Measurements from ENCODE around the gene AOAH.
A peak's percentile ranks its signal among the peaks of the same experiment; 100 is the strongest.

AOAH gene

GRCh38 chr7:36598054-36598674, 126.1 kb downstream of the AOAH start:
- 0 out of 3 replicates have a peak, but pooled peaks have one; percentile 36 for ATAC-seq
- TF ChIP-seq CSRNP3 (CRISPR knock-in tag; IDR thresholded peaks at IDR 0.05), result no peak
- no peak for TF ChIP-seq BACH2 (CRISPR knock-in tag; IDR thresholded peaks at IDR 0.05; ENCODE audit: borderline replicate concordance)
- TF ChIP-seq PPARA (CRISPR knock-in tag; IDR thresholded peaks at IDR 0.05; ENCODE audit: borderline replicate concordance), result no peak
- TF ChIP-seq OSR1 (CRISPR knock-in tag; IDR thresholded peaks at IDR 0.05), result no peak
- no peak for TF ChIP-seq ESRRG (CRISPR knock-in tag; IDR thresholded peaks at IDR 0.05)
- TF ChIP-seq ARNTL (CRISPR knock-in tag; IDR thresholded peaks at IDR 0.05; ENCODE audit: borderline replicate concordance, low read depth), result no peak
- no peak for TF ChIP-seq ZC3H10 (CRISPR knock-in tag; IDR thresholded peaks at IDR 0.05)
- no peak for TF ChIP-seq SNAI2 (CRISPR knock-in tag; IDR thresholded peaks at IDR 0.05)
- no peak for TF ChIP-seq CREB5 (CRISPR knock-in tag; IDR thresholded peaks at IDR 0.05; ENCODE audit: low read depth)
- no peak for TF ChIP-seq GLIS3 (CRISPR knock-in tag; IDR thresholded peaks at IDR 0.05)
- no peak for TF ChIP-seq TCF4 (CRISPR knock-in tag; IDR thresholded peaks at IDR 0.05; ENCODE audit: borderline replicate concordance)
- no peak for TF ChIP-seq PATZ1 (CRISPR knock-in tag; IDR thresholded peaks at IDR 0.05; ENCODE audit: borderline replicate concordance)
- TF ChIP-seq TOX (CRISPR knock-in tag; IDR thresholded peaks at IDR 0.05; ENCODE audit: borderline replicate concordance), result no peak
- no peak for TF ChIP-seq CSDC2 (CRISPR knock-in tag; IDR thresholded peaks at IDR 0.05)

- TF ChIP-seq ISL1 (CRISPR knock-in tag; IDR thresholded peaks at IDR 0.05), result no peak
- TF ChIP-seq CREB5 (CRISPR knock-in tag; IDR thresholded peaks at IDR 0.05; ENCODE audit: low read depth), result no peak
- TF ChIP-seq BACH2 (CRISPR knock-in tag; IDR thresholded peaks at IDR 0.05; ENCODE audit: borderline replicate concordance), result no peak
- TF ChIP-seq TSHZ2 (CRISPR knock-in tag; IDR thresholded peaks at IDR 0.05), result no peak
- TF ChIP-seq ZNF565 (CRISPR knock-in tag; conservative IDR thresholded peaks at IDR 0.05; ENCODE audit: low read depth), result no peak
- TF ChIP-seq ZNF8 (CRISPR knock-in tag; IDR thresholded peaks at IDR 0.05), result no peak
- no peak for TF ChIP-seq ZFP3 (CRISPR knock-in tag; IDR thresholded peaks at IDR 0.05)
- no peak for TF ChIP-seq PATZ1 (CRISPR knock-in tag; IDR thresholded peaks at IDR 0.05; ENCODE audit: borderline replicate concordance)
- TF ChIP-seq ESRRG (CRISPR knock-in tag; IDR thresholded peaks at IDR 0.05), result no peak
- TF ChIP-seq TOX (CRISPR knock-in tag; IDR thresholded peaks at IDR 0.05; ENCODE audit: borderline replicate concordance), result no peak
- TF ChIP-seq SNAI2 (CRISPR knock-in tag; IDR thresholded peaks at IDR 0.05), result no peak
- TF ChIP-seq CSDC2 (CRISPR knock-in tag; IDR thresholded peaks at IDR 0.05), result no peak
- TF ChIP-seq GLIS3 (CRISPR knock-in tag; IDR thresholded peaks at IDR 0.05), result no peak
- no peak for TF ChIP-seq ZC3H10 (CRISPR knock-in tag; IDR thresholded peaks at IDR 0.05)
- TF ChIP-seq ZFP30 (CRISPR knock-in tag; IDR thresholded peaks at IDR 0.05), result no peak
- TF ChIP-seq OSR1 (CRISPR knock-in tag; IDR thresholded peaks at IDR 0.05), result no peak
- no peak for TF ChIP-seq RARB (CRISPR knock-in tag; IDR thresholded peaks at IDR 0.05)
- ATAC-seq, result no peak
Observed at GRCh38 chr7:36597090-36597773, 127.1 kb downstream of the AOAH start.

All from SK-N-SH treated with all-trans-retinoic acid at 6 μM for 48 hours (cell line).